Pulmonary artery endothelial cell (primary cell): ENCODE measurements around the gene FMN2. TPM values are rescaled to one million over a fixed set of nuclear protein-coding genes. Genes with fewer than 3 reads are reported as not detected.

Experiments used
- DNase-seq: peaks from one replicate; pipeline ENCODE4 v3.0.0-alpha.2; 2011; ENCODE audit warnings: low read depth, low spot score
- total RNA-seq: library from RNA; depleted of rRNA; stranded (reverse); fragments of >200 nt; gene quantifications from 2 replicates; pipeline ENCODE4 v1.2.3, GENCODE V29; 2014

Gene FMN2
- total RNA-seq, 1 donor from 2014 or later = not detected

GRCh38 chr1:240098534-240098933 is 6.9 kb downstream of the FMN2 start:
- no peak for DNase-seq

- DNase-seq = no peak
These were observed 7.6 kb downstream of the FMN2 start for GRCh38 chr1:240099329-240099728.

DNA sequence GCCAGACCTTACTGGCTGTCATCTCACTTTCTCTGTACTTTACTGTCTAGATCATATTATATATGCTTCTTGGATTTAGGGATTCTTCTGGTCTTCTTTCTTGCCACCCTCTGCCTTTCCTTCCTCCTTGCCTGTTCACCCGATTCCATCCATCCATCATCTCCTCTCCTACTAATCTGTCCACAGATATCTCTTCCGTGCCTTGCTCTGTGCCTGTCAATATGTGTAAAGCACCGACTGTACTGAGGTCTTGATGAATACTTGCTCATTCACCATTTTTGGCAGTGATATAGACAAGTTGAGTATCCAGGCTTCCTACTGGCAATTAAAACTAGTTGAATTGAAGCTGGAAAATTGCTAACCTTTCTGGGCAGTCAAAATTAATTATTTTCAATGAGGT is 8.1 kb downstream of the FMN2 start:
- no peak for DNase-seq

- no peak for DNase-seq
These were observed 8.8 kb downstream of the FMN2 start for GRCh38 chr1:240100371-240100934.

GRCh38 chr1:240101306-240101705 is 9.6 kb downstream of the FMN2 start:
- no peak for DNase-seq

DNA sequence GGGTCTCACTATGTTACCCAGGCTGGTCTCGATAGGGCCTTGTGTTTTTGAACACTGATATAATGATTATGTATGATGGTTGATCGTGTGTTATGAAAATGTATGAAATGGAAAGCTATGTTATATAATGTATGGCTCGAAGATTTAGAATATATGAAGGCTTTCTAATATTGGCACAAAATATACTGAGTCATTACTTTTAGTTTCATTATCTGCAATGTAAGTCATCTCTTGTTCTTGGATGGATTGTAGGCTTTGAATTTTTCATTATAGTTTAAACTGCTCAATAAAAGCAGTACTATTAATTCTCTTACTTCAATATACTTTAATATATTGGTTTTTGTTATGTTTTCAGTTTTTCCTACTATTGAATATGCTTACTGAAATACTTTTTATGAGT is 10.1 kb downstream of the FMN2 start:
- no peak for DNase-seq

GRCh38 chr1:240104672-240105071 is 13.0 kb downstream of the FMN2 start:
- no peak for DNase-seq

GRCh38 chr1:240107058-240107684 is 15.5 kb downstream of the FMN2 start:
- DNase-seq = no peak

DNA sequence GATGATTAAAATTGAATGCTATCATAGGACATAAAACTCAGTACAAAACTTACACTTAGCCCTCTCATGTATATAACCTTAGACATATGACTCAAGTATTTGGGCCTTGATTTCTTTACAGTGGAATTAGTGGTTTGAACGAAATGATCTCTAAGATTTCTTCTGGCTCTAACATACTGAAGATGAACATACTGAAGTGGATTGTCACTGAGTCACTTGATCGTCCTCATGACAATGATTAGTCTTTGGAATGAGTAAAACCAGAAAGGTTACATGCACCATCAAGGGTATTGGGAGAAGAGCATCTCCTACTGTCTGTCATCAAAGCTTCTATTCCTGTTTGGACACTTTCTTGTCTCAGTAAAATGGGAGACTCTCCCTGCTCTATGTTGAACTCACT is 17.4 kb downstream of the FMN2 start:
- DNase-seq = no peak

GRCh38 chr1:240109920-240110636 is 18.4 kb downstream of the FMN2 start:
- DNase-seq = no peak

- DNase-seq = no peak
These were observed 19.9 kb downstream of the FMN2 start for GRCh38 chr1:240111558-240111957.

- no peak for DNase-seq
These were observed 22.5 kb downstream of the FMN2 start for GRCh38 chr1:240114222-240114621.

DNA sequence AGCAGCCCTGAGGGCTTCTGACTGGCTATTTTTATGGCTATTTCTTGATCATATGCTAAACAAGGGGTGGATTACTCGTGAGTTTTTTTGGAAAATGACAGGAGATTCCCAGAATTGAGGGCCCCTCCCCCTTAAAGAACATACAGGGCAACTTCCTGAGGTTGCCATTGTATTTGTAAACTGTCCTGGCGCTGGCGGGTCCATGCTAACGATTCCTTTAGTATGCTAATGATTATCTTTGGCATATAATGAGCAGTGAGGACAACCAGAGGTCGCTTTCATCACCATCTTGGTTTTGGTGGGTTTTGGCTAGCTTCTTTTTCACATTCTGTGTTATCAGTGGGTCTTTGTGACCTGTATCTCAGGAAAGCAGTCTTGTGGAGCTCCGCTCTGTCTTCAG is 24.1 kb downstream of the FMN2 start:
- DNase-seq = no peak

- no peak for DNase-seq
These were observed 25.4 kb downstream of the FMN2 start for GRCh38 chr1:240116831-240117769.

DNA sequence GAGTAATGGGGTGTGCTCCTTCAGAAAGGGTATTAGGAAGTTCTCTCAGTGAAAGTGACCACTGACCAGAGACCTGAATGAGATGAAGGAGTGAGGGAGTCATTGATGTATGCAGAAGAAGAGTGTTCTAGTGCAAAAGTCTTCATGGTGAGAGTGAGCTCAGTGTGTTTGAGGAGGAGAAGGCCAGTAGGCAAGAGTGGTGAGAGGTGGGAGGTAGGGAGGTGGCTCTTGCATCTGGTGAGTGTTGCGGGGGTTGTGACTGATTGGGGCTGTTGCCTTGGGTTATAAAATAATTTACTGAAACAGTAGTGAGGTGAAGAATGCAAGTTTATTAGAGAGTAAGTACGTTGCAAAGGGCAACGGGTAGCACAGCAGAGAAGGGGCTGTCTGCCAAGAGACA is 26.2 kb downstream of the FMN2 start:
- no peak for DNase-seq

GRCh38 chr1:240122639-240123613 is 31.2 kb downstream of the FMN2 start:
- no peak for DNase-seq

DNA sequence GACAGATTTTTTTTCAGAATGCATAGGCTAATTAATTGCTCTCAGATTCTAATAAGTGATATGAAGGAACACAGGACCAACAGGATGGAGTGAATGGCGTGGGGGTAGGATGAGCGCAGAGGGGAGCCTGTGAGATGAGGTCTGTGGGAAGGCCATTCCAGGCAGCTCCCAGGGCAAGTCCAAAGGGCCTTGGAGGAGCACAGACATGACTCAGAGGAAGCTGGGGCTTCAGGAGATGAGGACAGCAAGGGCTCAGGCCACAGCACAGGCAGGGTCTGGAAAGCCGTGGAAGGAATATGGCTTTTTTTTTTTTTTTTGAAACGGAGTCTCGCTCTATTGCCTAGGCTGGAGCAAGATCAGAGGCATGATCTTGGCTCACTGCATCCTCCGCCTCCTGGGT is 35.1 kb downstream of the FMN2 start:
- no peak for DNase-seq

- no peak for DNase-seq
These were observed 36.7 kb downstream of the FMN2 start for GRCh38 chr1:240128366-240128765.

GRCh38 chr1:240134113-240134512 is 42.4 kb downstream of the FMN2 start:
- DNase-seq = no peak

GRCh38 chr1:240134596-240134995 is 42.9 kb downstream of the FMN2 start:
- DNase-seq = no peak

- no peak for DNase-seq
These were observed 44.7 kb downstream of the FMN2 start for GRCh38 chr1:240136402-240136801.
